Kidney (tissue), 14 donors: ENCODE results near the gene ULK4. TPM values are rescaled to one million over a fixed set of nuclear protein-coding genes. Genes with fewer than 3 reads are reported as not detected.

ENCODE experiments used
- DNase-seq, 5 donors: peaks; one replicate each; pipeline ENCODE4 v3.0.0-alpha.2; 2013 to 2020
- FAIRE-seq: peaks from 2 replicates; lab custom pipeline; 2012; peaks lifted over from hg19 to GRCh38; lab: Jason Lieb, UNC
- H3K27ac ChIP-seq, 2 donors: one replicate each; pipeline ENCODE4 v1.7.0; 2013; ENCODE audit warnings: low read depth in 2 of 2, low read length in 2 of 2, inconsistent platforms in 1 of 2
- H3K27me3 ChIP-seq: one replicate; pipeline ENCODE4 v1.7.1; 2013; ENCODE audit warnings: low read length, inconsistent platforms; ENCODE audit not compliant: control insufficient read depth, insufficient read depth
- H3K36me3 ChIP-seq, 3 donors: one replicate each; pipeline versions ENCODE4 v1.7.0 to v1.7.1; 2013; ENCODE audit warnings: low read length in 3 of 3, control low read depth in 1 of 3, inconsistent platforms in 1 of 3; ENCODE audit not compliant: insufficient read depth in 3 of 3, control insufficient read depth in 2 of 3
- H3K4me1 ChIP-seq, 3 donors: one replicate each; pipeline versions ENCODE4 v1.7.0 to v1.7.1; 2013; ENCODE audit warnings: low read length in 3 of 3, inconsistent platforms in 1 of 3, low read depth in 1 of 3; ENCODE audit not compliant: control insufficient read depth in 2 of 3, insufficient read depth in 2 of 3
- H3K4me3 ChIP-seq, 3 donors: one replicate each; pipeline versions ENCODE4 v1.7.0 to v1.8.1; 2013; ENCODE audit warnings: low read length in 3 of 3, control low read depth in 1 of 3, inconsistent platforms in 1 of 3
- H3K9ac ChIP-seq, 3 donors: one replicate each; pipeline versions ENCODE4 v1.7.0 to v1.7.1; 2013; ENCODE audit warnings: low read length in 3 of 3, control low read depth in 1 of 3, inconsistent platforms in 1 of 3
- H3K9me3 ChIP-seq, 3 donors: one replicate each; pipeline versions ENCODE4 v1.7.0 to v1.7.1; 2013; ENCODE audit warnings: low read length in 3 of 3, control low read depth in 1 of 3, inconsistent platforms in 1 of 3; ENCODE audit not compliant: control insufficient read depth in 2 of 3, insufficient read depth in 1 of 3
- CTCF ChIP-seq: IDR thresholded peaks from 3 replicates; pipeline ENCODE4 v1.5.1; 2012; ENCODE audit warnings: mild to moderate bottlenecking, moderate library complexity, borderline replicate concordance; ENCODE audit not compliant: insufficient read depth; ENCODE audit errors: extremely low read depth
- intact Hi-C: fragments of 100-400 bp; cut with DNase I; formaldehyde crosslinking; loops from one replicate; pipeline ENCODE4 v1.11.1; 2022
- polyA plus RNA-seq: library from polyadenylated mRNA; stranded (reverse); fragments of 350-450 nt; fragmentation: Illumina TruSeq; extraction: RNeasy Lipid Tissue Mini Kit (QIAGEN cat#74804); gene quantifications from one replicate; pipeline ENCODE4 v1.2.3, GENCODE V29; 2014; ENCODE audit warnings: low read depth, low replicate concordance; ENCODE audit not compliant: insufficient read depth
- total RNA-seq: library from RNA; stranded (reverse); fragmentation: NEBNext Ultra II Directional; extraction: Animal tissue kit (Norgen Biotek cat#: 25700); gene quantifications from one replicate; pipeline ENCODE4 v1.2.1, GENCODE V29; 2021
- donor health status: control.
- donor health status: control.
- donor health status: control.
- donor health status: control.
- donor health status: control.
- donor health status: DM: yes; HTN: yes; CAD: no.
- donor health status: Normal renal cell carcinoma (clear cell type).

ULK4 gene
- total and polyA plus RNA-seq, 2 donors from 2014 or later, result 4.6 to 20.5 TPM

- Histone ChIP-seq H3K9me3 (no peaks in the 10 kb centered on the region), H3K27ac (peak overlapping the region in 1 of 2 donors; percentile 48), H3K4me1 (peaks cover 12 to 37% (median 13%) of the 10 kb centered on the region in 3 donors), H3K36me3 (no peaks in the 10 kb centered on the region), H3K27me3 (peaks cover 3% of the 10 kb centered on the region), H3K9ac (peak overlapping the region in 2 of 3 donors; percentile 2 to 96), H3K4me3 (peak overlapping the region in 2 of 3 donors; percentile 92 to 99)
- intact Hi-C loops, result no loop called here
- peak in 1 of 5 donors; percentile 35 for DNase-seq
- TF ChIP-seq CTCF, result no peak
- FAIRE-seq, result no peak
Observed at GRCh38 chr3:41202075-41202833, 759.6 kb downstream of the ULK4 start.

GRCh38 chr3:41200669-41201021 is 761.3 kb downstream of the ULK4 start:
- Histone ChIP-seq H3K36me3 (no peaks in the 10 kb centered on the region), H3K4me3 (peak overlapping the region; percentile 92 to 99 (median 99)), H3K9ac (peak overlapping the region; percentile 49 to 96 (median 76)), H3K27ac (peak overlapping the region; percentile 55 to 89), H3K9me3 (no peaks in the 10 kb centered on the region), H3K27me3 (peaks cover 3% of the 10 kb centered on the region), H3K4me1 (peaks cover 6 to 21% (median 9%) of the 10 kb centered on the region in 3 donors)
- intact Hi-C loops, result no loop called here
- no peak for TF ChIP-seq CTCF
- DNase-seq (peak in 3 of 5 donors; percentile 37 to 77 (median 74)), FAIRE-seq (no peak)

- H3K4me1 ChIP-seq, result peaks cover 6 to 20% (median 6%) of the 10 kb centered on the region in 3 donors
- H3K36me3 ChIP-seq, result no peaks in the 10 kb centered on the region
- H3K27ac ChIP-seq, result peak overlapping the region; percentile 96 to 97
- peak; percentile 45 to 82 (median 73) for DNase-seq
- H3K4me3 ChIP-seq, result peak overlapping the region; percentile 92 to 99 (median 99)
- H3K9me3 ChIP-seq, result no peaks in the 10 kb centered on the region
- FAIRE-seq, result no peak
- intact Hi-C loops, result no loop called here
- peak overlapping the region; percentile 49 to 96 (median 76) for H3K9ac ChIP-seq
- H3K27me3 ChIP-seq, result peaks cover 3% of the 10 kb centered on the region
- no peak for TF ChIP-seq CTCF
Observed at GRCh38 chr3:41199866-41200668, 761.8 kb downstream of the ULK4 start.
